SKM-1 (cell line): ENCODE measurements around the gene ZBTB21.
"Not testable (repeated sequence)": the region's sequence is repeated elsewhere in the genome, so short reads cannot be mapped to it uniquely, and the experiment has no call there.

ENCODE experiments used
- DNase-seq: peaks from one replicate; lab custom pipeline; 2025; ENCODE audit not compliant: unreplicated experiment; lab: John Stamatoyannopoulos, UW

Gene ZBTB21

GRCh38 chr21:41995577-41995976, 14.6 kb downstream of the ZBTB21 start:
- no peak for DNase-seq

- DNase-seq: not testable (repeated sequence)
Measured at GRCh38 chr21:41994613-41995012, 15.5 kb downstream of the ZBTB21 start.

GRCh38 chr21:41993744-41994143, 16.4 kb downstream of the ZBTB21 start:
- DNase-seq: no peak

- DNase-seq: no peak
Measured at GRCh38 chr21:41992576-41992975, 17.6 kb downstream of the ZBTB21 start.

- DNase-seq: no peak
Measured at GRCh38 chr21:41991659-41992058, 18.5 kb downstream of the ZBTB21 start.

- DNase-seq: no peak
Measured at GRCh38 chr21:41989698-41990097, 20.5 kb downstream of the ZBTB21 start.

- no peak for DNase-seq
Measured at GRCh38 chr21:41987310-41987709, 22.9 kb downstream of the ZBTB21 start.

GRCh38 chr21:41985662-41986416, 24.3 kb downstream of the ZBTB21 start:
- DNase-seq: no peak

- no peak for DNase-seq
Measured at GRCh38 chr21:41983229-41983628, 26.9 kb downstream of the ZBTB21 start.

GRCh38 chr21:41980561-41980960, 29.6 kb downstream of the ZBTB21 start:
- DNase-seq: no peak

- DNase-seq: no peak
Measured at GRCh38 chr21:41979751-41980369, 30.3 kb downstream of the ZBTB21 start.

- DNase-seq: no peak
Measured at GRCh38 chr21:41979335-41979734, 30.8 kb downstream of the ZBTB21 start.

GRCh38 chr21:41977034-41977950, 32.9 kb downstream of the ZBTB21 start:
- DNase-seq: no peak

- no peak for DNase-seq
Measured at GRCh38 chr21:41976611-41977010, 33.5 kb downstream of the ZBTB21 start.

- DNase-seq: no peak
Measured at GRCh38 chr21:41975391-41976272, 34.5 kb downstream of the ZBTB21 start.

- DNase-seq: no peak
Measured at GRCh38 chr21:41974752-41975053, 35.5 kb downstream of the ZBTB21 start.

- DNase-seq: peak; percentile 50
Measured at GRCh38 chr21:41973861-41974751, 36.1 kb downstream of the ZBTB21 start.

GRCh38 chr21:41973427-41973831, 36.7 kb downstream of the ZBTB21 start:
- DNase-seq: no peak

GRCh38 chr21:41972511-41973205, 37.5 kb downstream of the ZBTB21 start:
- no peak for DNase-seq
